Hepatocyte (in vitro differentiated cells): Measurements from ENCODE around the gene BMPR1A. TPM values are rescaled to one million over a fixed set of nuclear protein-coding genes. Genes with fewer than 3 reads are reported as not detected.

Experiments
- DNase-seq: peaks from one replicate; pipeline ENCODE4 v3.0.0-alpha.2; 2016; ENCODE audit warnings: low spot score
- H2AFZ ChIP-seq: fragments of 200-600 bp; sonication (generic); 2 replicates; pipeline ENCODE4 v1.6.0; 2016; ENCODE audit warnings: antibody characterized with exemption, mild to moderate bottlenecking
- H3K27ac ChIP-seq: fragments of 200-600 bp; sonication (generic); 2 replicates; pipeline ENCODE4 v1.5.1; 2016; ENCODE audit warnings: mild to moderate bottlenecking
- H3K27me3 ChIP-seq: fragments of 200-600 bp; sonication (generic); 2 replicates; pipeline ENCODE4 v1.6.1; 2016
- H3K36me3 ChIP-seq: fragments of 200-600 bp; sonication (generic); replicated peaks from 2 replicates; pipeline ENCODE4 v1.5.1; 2016; ENCODE audit warnings: low read depth; ENCODE audit not compliant: insufficient read depth
- H3K4me1 ChIP-seq: fragments of 200-600 bp; sonication (generic); 2 replicates; pipeline ENCODE4 v1.5.1; 2016; ENCODE audit warnings: mild to moderate bottlenecking, moderate library complexity; ENCODE audit not compliant: insufficient read depth
- H3K4me2 ChIP-seq: fragments of 200-600 bp; sonication (generic); 2 replicates; pipeline ENCODE4 v1.6.0; 2016
- H3K4me3 ChIP-seq: fragments of 200-600 bp; sonication (generic); 2 replicates; pipeline ENCODE4 v1.5.1; 2016; ENCODE audit warnings: mild to moderate bottlenecking
- H3K79me2 ChIP-seq: fragments of 200-600 bp; sonication (generic); 2 replicates; pipeline ENCODE4 v1.6.0; 2017; ENCODE audit warnings: mild to moderate bottlenecking
- H3K9me2 ChIP-seq: fragments of 200-600 bp; sonication (generic); replicated peaks from 2 replicates; pipeline ENCODE4 v1.6.0; 2017; ENCODE audit warnings: mild to moderate bottlenecking; ENCODE audit not compliant: insufficient read depth
- H3K9me3 ChIP-seq: fragments of 200-600 bp; sonication (generic); 2 replicates; pipeline ENCODE4 v1.5.1; 2016; ENCODE audit warnings: low read depth, mild to moderate bottlenecking
- H4K20me1 ChIP-seq: fragments of 200-600 bp; sonication (generic); 2 replicates; pipeline ENCODE4 v1.6.0; 2016; ENCODE audit warnings: mild to moderate bottlenecking; ENCODE audit not compliant: insufficient read depth, poor library complexity, severe bottlenecking
- CTCF ChIP-seq: fragments of 200-600 bp; sonication (generic); IDR thresholded peaks from 2 replicates; pipeline ENCODE4 v1.5.1; 2016; ENCODE audit warnings: antibody characterized with exemption, mild to moderate bottlenecking; ENCODE audit not compliant: poor library complexity
- EZH2 ChIP-seq: fragments of 200-600 bp; sonication (generic); IDR thresholded peaks from 2 replicates; pipeline ENCODE4 v1.6.1; 2016; ENCODE audit warnings: antibody characterized with exemption, mild to moderate bottlenecking, borderline replicate concordance
- EZH2phosphoT487 ChIP-seq: fragments of 200-600 bp; sonication (generic); IDR thresholded peaks from one replicate; pipeline ENCODE4 v1.6.1; 2018; ENCODE audit warnings: antibody characterized with exemption, mild to moderate bottlenecking, low read depth, moderate library complexity; ENCODE audit not compliant: unreplicated experiment, severe bottlenecking
- WGBS: methylation state at CpG from one replicate; pipeline ENCODE4 v1.1.6; 2016; ENCODE audit warnings: low lambda C conversion rate; ENCODE audit errors: missing lambda C conversion rate; 5-methylcytosine and 5-hydroxymethylcytosine counted together
- polyA plus RNA-seq: library from polyadenylated mRNA; unstranded; fragments of >200 nt; fragmentation: Nextera tagmentation; extraction: Ambion mirVana; gene quantifications from 2 replicates; pipeline ENCODE4 v1.2.1, GENCODE V29; 2016
- total RNA-seq: library from RNA; depleted of rRNA; stranded (reverse); fragments of >200 nt; gene quantifications from 2 replicates; pipeline ENCODE4 v1.2.3, GENCODE V29; 2014

The BMPR1A gene
- total and polyA plus RNA-seq, 2 experiments from 2014 or later = 25.1 to 58.0 TPM

DNA sequence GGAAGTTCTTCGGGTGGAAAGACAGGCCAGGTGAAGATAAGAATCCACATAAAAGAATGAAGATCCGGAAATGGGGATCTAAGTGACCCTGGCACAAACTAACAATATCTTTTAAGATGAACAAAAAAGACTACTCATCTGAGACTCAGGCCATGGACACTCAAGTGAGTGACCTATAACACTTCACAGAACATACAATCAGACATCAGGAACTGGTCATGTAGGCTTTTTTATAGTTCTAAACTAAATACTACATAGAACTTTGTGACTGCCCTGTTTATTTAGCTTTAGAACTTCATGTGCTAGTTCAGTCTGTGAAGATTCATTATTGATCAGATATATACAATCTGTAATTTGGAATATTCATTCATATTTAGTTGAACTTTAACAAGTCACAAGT is 148.2 kb downstream of the BMPR1A start:
- no peaks in the 10 kb centered on the region for H4K20me1 ChIP-seq
- no peak overlapping the region for H3K4me2 ChIP-seq
- peaks cover 5% of the 10 kb centered on the region for H3K9me3 ChIP-seq
- H3K9me2 ChIP-seq = no peaks in the 10 kb centered on the region
- no peak overlapping the region for H3K4me3 ChIP-seq
- 85% methylated on average over 2 of the region's 2 CpGs for WGBS
- H3K27ac ChIP-seq = no peak overlapping the region
- H3K36me3 ChIP-seq = no peaks in the 10 kb centered on the region
- TF ChIP-seq CTCF (no peak), EZH2 (no peak), EZH2phosphoT487 (no peak)
- DNase-seq = no peak
- no peak overlapping the region for H2AFZ ChIP-seq
- H3K79me2 ChIP-seq = no peaks in the 10 kb centered on the region
- no peaks in the 10 kb centered on the region for H3K27me3 ChIP-seq
- peaks cover 13% of the 10 kb centered on the region for H3K4me1 ChIP-seq

GRCh38 chr10:86905429-86905828 is 149.0 kb downstream of the BMPR1A start:
- WGBS = 94% methylated on average over 1 of the region's 1 CpG
- TF ChIP-seq CTCF (no peak), EZH2 (no peak), EZH2phosphoT487 (no peak)
- Histone ChIP-seq H3K4me1 (peaks cover 10% of the 10 kb centered on the region), H3K27me3 (no peaks in the 10 kb centered on the region), H2AFZ (no peak overlapping the region), H3K4me2 (no peak overlapping the region), H3K36me3 (no peaks in the 10 kb centered on the region), H3K9me3 (peaks cover 5% of the 10 kb centered on the region), H3K9me2 (no peaks in the 10 kb centered on the region), H3K4me3 (no peak overlapping the region), H4K20me1 (no peaks in the 10 kb centered on the region), H3K27ac (no peak overlapping the region), H3K79me2 (no peaks in the 10 kb centered on the region)
- no peak for DNase-seq

GRCh38 chr10:86914734-86915133 is 158.3 kb downstream of the BMPR1A start:
- Histone ChIP-seq H3K27ac (no peak overlapping the region), H3K4me1 (no peaks in the 10 kb centered on the region), H2AFZ (no peak overlapping the region), H3K36me3 (no peaks in the 10 kb centered on the region), H3K27me3 (no peaks in the 10 kb centered on the region), H3K9me3 (no peaks in the 10 kb centered on the region), H3K79me2 (no peaks in the 10 kb centered on the region), H3K4me2 (no peak overlapping the region), H3K4me3 (no peak overlapping the region), H3K9me2 (no peaks in the 10 kb centered on the region), H4K20me1 (no peaks in the 10 kb centered on the region)
- WGBS = 88% methylated on average over 1 of the region's 1 CpG
- DNase-seq = no peak
- no peak for TF ChIP-seq EZH2

DNA sequence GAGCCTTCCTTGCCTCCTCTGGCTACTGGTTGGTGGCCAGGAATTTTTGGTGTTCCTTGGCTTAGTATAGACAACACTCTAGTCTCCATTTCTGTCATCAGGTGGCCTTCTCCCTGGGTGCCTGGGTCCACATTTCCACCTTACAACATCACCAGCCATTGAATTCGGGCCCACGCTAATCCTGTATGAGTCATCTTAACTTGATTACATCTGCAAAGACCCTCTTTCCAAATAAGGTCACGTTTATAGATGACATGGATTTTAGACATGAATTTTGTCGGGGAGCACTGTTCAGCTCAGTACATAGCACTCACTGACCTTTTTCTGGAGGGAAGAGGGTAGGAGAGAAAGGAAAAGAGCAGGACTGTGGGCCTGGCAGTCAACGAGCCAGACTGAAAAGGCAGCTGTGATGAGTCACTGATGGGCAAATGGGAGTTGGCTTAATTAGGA is 161.6 kb downstream of the BMPR1A start:
- H3K36me3 ChIP-seq = no peaks in the 10 kb centered on the region
- no peak overlapping the region for H2AFZ ChIP-seq
- H3K27ac ChIP-seq = no peak overlapping the region
- 69% methylated on average over 5 of the region's 5 CpGs for WGBS
- no peaks in the 10 kb centered on the region for H3K27me3 ChIP-seq
- TF ChIP-seq EZH2 = no peak
- TF ChIP-seq CTCF = no peak
- TF ChIP-seq EZH2phosphoT487 = no peak
- H4K20me1 ChIP-seq = no peaks in the 10 kb centered on the region
- no peak for DNase-seq
- H3K4me2 ChIP-seq = no peak overlapping the region
- H3K9me3 ChIP-seq = no peaks in the 10 kb centered on the region
- H3K9me2 ChIP-seq = no peaks in the 10 kb centered on the region
- no peaks in the 10 kb centered on the region for H3K79me2 ChIP-seq
- H3K4me3 ChIP-seq = no peak overlapping the region
- no peaks in the 10 kb centered on the region for H3K4me1 ChIP-seq
